Measurements from ENCODE around the gene SDF4.

The SDF4 gene

GRCh38 chr1:1170215-1171091, 61.3 kb downstream of the SDF4 start:
- DNase-seq (ENCODE audit: low read depth), result no peak
- TF ChIP-seq CTCF (IDR thresholded peaks at IDR 0.05; ENCODE audit: low read depth, low read length, missing control alignments), result no peak
- no peak overlapping the region for H3K4me3 ChIP-seq (ENCODE audit: low read depth, low read length)

- no peak for DNase-seq (ENCODE audit: low read depth)
- no peak for TF ChIP-seq CTCF (IDR thresholded peaks at IDR 0.05; ENCODE audit: low read depth, low read length, missing control alignments)
- H3K4me3 ChIP-seq (ENCODE audit: low read depth, low read length), result no peak overlapping the region
These were observed 62.2 kb downstream of the SDF4 start for GRCh38 chr1:1169429-1170214.

GRCh38 chr1:1168451-1169411, 63.1 kb downstream of the SDF4 start:
- TF ChIP-seq CTCF (IDR thresholded peaks at IDR 0.05; ENCODE audit: low read depth, low read length, missing control alignments), result no peak
- H3K4me3 ChIP-seq (ENCODE audit: low read depth, low read length), result no peak overlapping the region
- no peak for DNase-seq (ENCODE audit: low read depth)

GRCh38 chr1:1167841-1168450, 63.9 kb downstream of the SDF4 start:
- no peak for DNase-seq (ENCODE audit: low read depth)
- TF ChIP-seq CTCF (IDR thresholded peaks at IDR 0.05; ENCODE audit: low read depth, low read length, missing control alignments), result no peak
- H3K4me3 ChIP-seq (ENCODE audit: low read depth, low read length), result no peak overlapping the region

GRCh38 chr1:1167398-1167821, 64.4 kb downstream of the SDF4 start:
- no peak for TF ChIP-seq CTCF (IDR thresholded peaks at IDR 0.05; ENCODE audit: low read depth, low read length, missing control alignments)
- DNase-seq (ENCODE audit: low read depth), result no peak
- H3K4me3 ChIP-seq (ENCODE audit: low read depth, low read length), result no peak overlapping the region

All from GM12864 (cell line).